ENCODE measurements around the gene PIBF1.
A peak's percentile ranks its signal among the peaks of the same experiment; 100 is the strongest.
"Not testable (repeated sequence)": the region's sequence is repeated elsewhere in the genome, so short reads cannot be mapped to it uniquely, and the experiment has no call there.

The PIBF1 gene

GRCh38 chr13:72792640-72793039 lies 10.7 kb downstream of the PIBF1 start:
- TF ChIP-seq CTCF (IDR thresholded peaks at IDR 0.05; ENCODE audit: borderline replicate concordance, control extremely low read depth, extremely low read depth, insufficient read depth, missing control alignments) = no peak
- no peak for DNase-seq (ENCODE audit: low spot score)
- in situ Hi-C loops (cut with MboI; ENCODE audit: low sequenced_read_pairs, unreplicated experiment) = no loop called here

GRCh38 chr13:72798817-72799216 lies 16.9 kb downstream of the PIBF1 start:
- no peak for TF ChIP-seq CTCF (IDR thresholded peaks at IDR 0.05; ENCODE audit: borderline replicate concordance, control extremely low read depth, extremely low read depth, insufficient read depth, missing control alignments)
- no peak for DNase-seq (ENCODE audit: low spot score)
- in situ Hi-C loops (cut with MboI; ENCODE audit: low sequenced_read_pairs, unreplicated experiment) = no loop called here

- TF ChIP-seq CTCF (IDR thresholded peaks at IDR 0.05; ENCODE audit: borderline replicate concordance, control extremely low read depth, extremely low read depth, insufficient read depth, missing control alignments) = no peak
- in situ Hi-C loops (cut with MboI; ENCODE audit: low sequenced_read_pairs, unreplicated experiment) = loop anchor here (25.0 kb wide), 1 partner anchor 908 kb away; no protein-coding TSS in a partner anchor
- no peak for DNase-seq (ENCODE audit: low spot score)
Observed at GRCh38 chr13:72804301-72804700, 22.4 kb downstream of the PIBF1 start.

- in situ Hi-C loops (cut with MboI; ENCODE audit: low sequenced_read_pairs, unreplicated experiment) = loop anchor here (25.0 kb wide), 1 partner anchor 906 kb away; no protein-coding TSS in a partner anchor
- TF ChIP-seq CTCF (IDR thresholded peaks at IDR 0.05; ENCODE audit: borderline replicate concordance, control extremely low read depth, extremely low read depth, insufficient read depth, missing control alignments) = no peak
- DNase-seq (ENCODE audit: low spot score) = no peak
Observed at GRCh38 chr13:72805676-72806346, 23.9 kb downstream of the PIBF1 start.

GRCh38 chr13:72806514-72806913 lies 24.6 kb downstream of the PIBF1 start:
- not testable (repeated sequence) for DNase-seq (ENCODE audit: low spot score)
- in situ Hi-C loops (cut with MboI; ENCODE audit: low sequenced_read_pairs, unreplicated experiment) = loop anchor here (25.0 kb wide), 1 partner anchor 906 kb away; no protein-coding TSS in a partner anchor

GRCh38 chr13:72808917-72809500 lies 27.1 kb downstream of the PIBF1 start:
- in situ Hi-C loops (cut with MboI; ENCODE audit: low sequenced_read_pairs, unreplicated experiment) = loop anchor here (25.0 kb wide), 1 partner anchor 903 kb away; no protein-coding TSS in a partner anchor
- DNase-seq (ENCODE audit: low spot score) = peak; percentile 11
- TF ChIP-seq CTCF (IDR thresholded peaks at IDR 0.05; ENCODE audit: borderline replicate concordance, control extremely low read depth, extremely low read depth, insufficient read depth, missing control alignments) = no peak

Data from GM13976 (cell line).